ENCODE data around the gene CAMTA1. TPM values are rescaled to one million over a fixed set of nuclear protein-coding genes. Genes with fewer than 3 reads are reported as not detected.

The CAMTA1 gene
- total RNA-seq, 1 experiment from 2014 or later, result 69.5 TPM

GRCh38 chr1:6884652-6885153, 99.4 kb downstream of the CAMTA1 start:
- no peak for ATAC-seq
- H4K20me1 ChIP-seq (ENCODE audit: insufficient read depth), result no peaks in the 10 kb centered on the region
- H3K27me3 ChIP-seq (ENCODE audit: insufficient read depth, low read length), result no peaks in the 10 kb centered on the region
- TF ChIP-seq TCF7L2 (IDR thresholded peaks at IDR 0.05; ENCODE audit: borderline replicate concordance, extremely low read depth, insufficient read depth, insufficient read length), result no peak
- no peak for TF ChIP-seq EGR1 (IDR thresholded peaks at IDR 0.05; ENCODE audit: low read depth)
- TF ChIP-seq RAD21 (IDR thresholded peaks at IDR 0.05; ENCODE audit: low read depth), result no peak
- TF ChIP-seq ATF3 (IDR thresholded peaks at IDR 0.05), result no peak
- TF ChIP-seq YY1 (IDR thresholded peaks at IDR 0.05; ENCODE audit: extremely low read depth, insufficient replicate concordance, low read depth, low read length), result no peak
- TF ChIP-seq REST (IDR thresholded peaks at IDR 0.05; ENCODE audit: low read depth), result no peak
- TF ChIP-seq ZNF274 (IDR thresholded peaks at IDR 0.05; ENCODE audit: low read depth, low read length), result no peak
- H3K9ac ChIP-seq (ENCODE audit: low read length), result no peak overlapping the region
- H3K27ac ChIP-seq (ENCODE audit: low read depth, low read length), result no peak overlapping the region
- RAD21 ChIA-PET (ENCODE audit: low non-redundant PET in 1 of 2, low total read pairs in 2 of 2, uncharacterized antibody in 2 of 2, unreplicated experiment in 2 of 2), result no interaction called here
- no peaks in the 10 kb centered on the region for H3K9me3 ChIP-seq (ENCODE audit: control insufficient read depth in 1 of 2, insufficient read depth in 1 of 2, low read depth in 1 of 2, low read length in 2 of 2)
- POLR2A ChIA-PET, result no interaction called here
- H3K4me1 ChIP-seq (ENCODE audit: control insufficient read depth in 1 of 2, insufficient read depth in 2 of 2, low read length in 2 of 2), result no peaks in the 10 kb centered on the region
- intact Hi-C loops (cut with micrococcal nuclease), result no loop called here
- no peak overlapping the region for H3K4me3 ChIP-seq (replicated peaks in 1 of 2; ENCODE audit: low read depth in 1 of 2, low read length in 2 of 2)
- H3K79me2 ChIP-seq (ENCODE audit: insufficient read depth, low read length), result no peaks in the 10 kb centered on the region
- H2AFZ ChIP-seq (ENCODE audit: low read depth, low read length, poor library complexity, severe bottlenecking), result no peak overlapping the region
- CTCF ChIA-PET, result no interaction called here
- no peaks in the 10 kb centered on the region for H3K9me2 ChIP-seq (ENCODE audit: insufficient read depth)
- no peak for DNase-seq (ENCODE audit: low read depth, low spot score)
- H3K4me2 ChIP-seq (ENCODE audit: low read length), result no peak overlapping the region
- BruUV-seq (replicated peaks), result no TSS peak
- no peaks in the 10 kb centered on the region for H3K36me3 ChIP-seq (ENCODE audit: control insufficient read depth in 1 of 2, insufficient read depth in 2 of 2, low read length in 2 of 2)

All from HCT116 (cell line).